A549 (cell line): ENCODE results near the gene INSIG1. TPM values are rescaled to one million over a fixed set of nuclear protein-coding genes. Genes with fewer than 3 reads are reported as not detected.

Experiments used
- ATAC-seq, 2 experiments: fragments of 200-7000 bp in 1 of 2; fragments of >200 bp in 1 of 2; cut with Nextera tagmentation in 1 of 2; cut with Tn5 transposase in 1 of 2; 3 replicates each; pipeline versions ENCODE4 v1.8.0 to v1.9.1; 2018 to 2020; ENCODE audit warnings: mild to moderate bottlenecking in 1 of 2, moderate library complexity in 1 of 2
- CTCF ChIA-PET: fragments of 300-600 bp; sonication (Branson Sonifier 250); formaldehyde crosslinking; extraction: SDS; loops from one replicate; lab custom pipeline; 2021; ENCODE audit warnings: antibody characterized with exemption, inconsistent platforms; lab: Yijun Ruan, JAX
- POLR2A ChIA-PET: fragments of 350-600 bp; formaldehyde crosslinking; extraction: SDS; loops from one replicate; lab custom pipeline; 2021; ENCODE audit warnings: antibody characterized with exemption, inconsistent platforms; lab: Yijun Ruan, JAX
- DNase-seq, 2 experiments: peaks; one replicate each; pipeline versions ENCODE4 v3.0.0 to v3.0.0-alpha.2; 2011 to 2016; ENCODE audit warnings: low read depth in 1 of 2, low spot score in 1 of 2
- FAIRE-seq: peaks from 2 replicates; lab custom pipeline; 2011; peaks lifted over from hg19 to GRCh38; lab: Jason Lieb, UNC
- H3K27ac ChIP-seq, 2 experiments: fragments of >200 bp; sonication (Bioruptor Twin); formaldehyde crosslinking; 3 replicates each; pipeline ENCODE4 v1.5.1; 2016 to 2017
- H3K4me1 ChIP-seq: fragments of >200 bp; sonication (Bioruptor Twin); formaldehyde crosslinking; 3 replicates; pipeline ENCODE4 v1.6.1; 2016
- H3K4me2 ChIP-seq: fragments of >200 bp; sonication (Bioruptor Twin); formaldehyde crosslinking; 3 replicates; pipeline ENCODE4 v1.6.1; 2016
- H3K4me3 ChIP-seq: fragments of >200 bp; sonication (Bioruptor Twin); formaldehyde crosslinking; 3 replicates; pipeline ENCODE4 v1.5.1; 2016
- H3K9me3 ChIP-seq: fragments of >200 bp; sonication (Bioruptor Twin); formaldehyde crosslinking; 3 replicates; pipeline ENCODE4 v1.6.1; 2016
- CBX2 ChIP-seq: fragments of 200-600 bp; sonication (generic); IDR thresholded peaks from 2 replicates; pipeline ENCODE4 v1.6.1; 2016; ENCODE audit warnings: low read depth, mild to moderate bottlenecking, borderline replicate concordance
- CBX8 ChIP-seq: fragments of 200-600 bp; sonication (generic); IDR thresholded peaks from 2 replicates; pipeline ENCODE4 v1.6.1; 2016
- CHD2 ChIP-seq: fragments of 150-350 bp; IDR thresholded peaks from 2 replicates; pipeline ENCODE4 v1.6.1; 2014; ENCODE audit warnings: low read length; ENCODE audit not compliant: partially characterized antibody
- EHF ChIP-seq: fragments of 250-450 bp; sonication (Bioruptor Pico); IDR thresholded peaks from 2 replicates; pipeline ENCODE4 v1.5.0; 2020; ENCODE audit warnings: mild to moderate bottlenecking
- EP300 ChIP-seq, 2 experiments: fragments of >200 bp; sonication (Bioruptor Twin); formaldehyde crosslinking; IDR thresholded peaks; 2 replicates in 1 of 2; 3 replicates in 1 of 2; pipeline ENCODE4 v1.6.1; 2016 to 2017
- FOSL2 ChIP-seq, 2 experiments: fragments of 450-650 bp in 1 of 2; fragments of >200 bp in 1 of 2; sonication (Bioruptor Twin) in 1 of 2; formaldehyde crosslinking; IDR thresholded peaks; 2 replicates each; pipeline versions ENCODE4 v1.5.0 to v1.6.1; 2016 to 2020; ENCODE audit warnings: mild to moderate bottlenecking in 1 of 2, moderate library complexity in 1 of 2
- GATA3 ChIP-seq: IDR thresholded peaks from 2 replicates; pipeline ENCODE4 v1.6.1; 2012; ENCODE audit warnings: borderline replicate concordance
- HEYL ChIP-seq: fragments of 250-450 bp; sonication (Bioruptor Pico); IDR thresholded peaks from 2 replicates; pipeline ENCODE4 v1.8.0; 2021; ENCODE audit warnings: mild to moderate bottlenecking, moderate library complexity
- JUN ChIP-seq, 2 experiments: fragments of >200 bp; sonication (Bioruptor Twin); formaldehyde crosslinking; IDR thresholded peaks; 2 replicates in 1 of 2; 3 replicates in 1 of 2; pipeline ENCODE4 v1.6.1; 2016 to 2017
- JUNB ChIP-seq: fragments of >200 bp; sonication (Bioruptor Twin); formaldehyde crosslinking; IDR thresholded peaks from 2 replicates; pipeline ENCODE4 v1.6.1; 2016
- MYC ChIP-seq: IDR thresholded peaks from 2 replicates; pipeline ENCODE4 v1.6.1; 2012; ENCODE audit warnings: mild to moderate bottlenecking, inconsistent platforms, low read length, improper control_type of control experiment, borderline replicate concordance
- POLR2A ChIP-seq: IDR thresholded peaks from 2 replicates; pipeline ENCODE4 v1.6.1; 2012; ENCODE audit warnings: mild to moderate bottlenecking, low read length
- RAD21 ChIP-seq, 2 experiments: fragments of >200 bp in 1 of 2; sonication (Bioruptor Twin) in 1 of 2; formaldehyde crosslinking in 1 of 2; IDR thresholded peaks in 1 of 2; conservative IDR thresholded peaks in 1 of 2; 2 replicates in 1 of 2; 3 replicates in 1 of 2; pipeline ENCODE4 v1.6.1; 2012 to 2018; ENCODE audit warnings: inconsistent platforms in 1 of 2
- RARB ChIP-seq: fragments of 250-450 bp; sonication (Bioruptor Pico); IDR thresholded peaks from 2 replicates; pipeline ENCODE4 v1.8.0; 2021; ENCODE audit warnings: mild to moderate bottlenecking, moderate library complexity
- RFX5 ChIP-seq: fragments of 450-650 bp; IDR thresholded peaks from 2 replicates; pipeline ENCODE4 v1.7.1; 2014; ENCODE audit warnings: antibody characterized with exemption, mild to moderate bottlenecking, moderate library complexity
- RNF2 ChIP-seq: fragments of 200-600 bp; sonication (generic); IDR thresholded peaks from 2 replicates; pipeline ENCODE4 v1.6.1; 2016; ENCODE audit warnings: low read depth, mild to moderate bottlenecking, antibody characterized with exemption, moderate library complexity, borderline replicate concordance
- SMC3 ChIP-seq: fragments of >200 bp; sonication (Bioruptor Twin); formaldehyde crosslinking; IDR thresholded peaks from 3 replicates; pipeline ENCODE4 v1.6.1; 2018; ENCODE audit warnings: inconsistent platforms
- SREBF2 ChIP-seq: fragments of 450-650 bp; IDR thresholded peaks from 2 replicates; pipeline ENCODE4 v1.6.1; 2014; ENCODE audit warnings: mild to moderate bottlenecking, moderate library complexity
- WGBS: methylation state at CpG from one replicate; pipeline ENCODE4 v1.1.6; 2017; ENCODE audit errors: missing lambda C conversion rate; 5-methylcytosine and 5-hydroxymethylcytosine counted together
- polyA plus RNA-seq, 4 experiments: library from polyadenylated mRNA; depleted of rRNA in 3 of 4; stranded (reverse); fragments of >200 nt; fragmentation: RNase III in 1 of 4; extraction: RNeasy Plus Mini Kit Qiagen cat#74134 plus additional on column Dnase treatment in 1 of 4; gene quantifications; 2 replicates in 3 of 4; 3 replicates in 1 of 4; pipeline ENCODE4 v1.2.3, GENCODE V29; 2011 to 2017
- TF ChIP-seq, protein P1 (sequence below): fragments of 200-600 bp; sonication (generic); IDR thresholded peaks from 2 replicates; pipeline ENCODE4 v1.6.1; 2016; ENCODE audit warnings: antibody characterized with exemption, mild to moderate bottlenecking, moderate library complexity
- TF ChIP-seq, protein P2 (sequence below): IDR thresholded peaks from 2 replicates; pipeline ENCODE4 v1.6.1; 2012
- TF ChIP-seq, protein P3 (sequence below): IDR thresholded peaks from 2 replicates; pipeline ENCODE4 v1.6.1; 2012; ENCODE audit warnings: low read depth, borderline replicate concordance
- TF ChIP-seq, protein P4 (sequence below): IDR thresholded peaks from 2 replicates; pipeline ENCODE4 v1.6.1; 2012
- TF ChIP-seq, protein P5 (sequence below): fragments of >200 bp; sonication (Bioruptor Twin); formaldehyde crosslinking; IDR thresholded peaks from 3 replicates; pipeline ENCODE4 v1.5.1; 2016
- TF ChIP-seq, protein P6 (sequence below): fragments of 150-350 bp; IDR thresholded peaks from 2 replicates; pipeline ENCODE4 v1.6.1; 2014; ENCODE audit warnings: low read depth, mild to moderate bottlenecking, low read length

INSIG1 gene
- polyA plus RNA-seq, 2 of the 4 experiments (the other 2 are of a cell fraction): 19.7 to 33.4 TPM

DNA sequence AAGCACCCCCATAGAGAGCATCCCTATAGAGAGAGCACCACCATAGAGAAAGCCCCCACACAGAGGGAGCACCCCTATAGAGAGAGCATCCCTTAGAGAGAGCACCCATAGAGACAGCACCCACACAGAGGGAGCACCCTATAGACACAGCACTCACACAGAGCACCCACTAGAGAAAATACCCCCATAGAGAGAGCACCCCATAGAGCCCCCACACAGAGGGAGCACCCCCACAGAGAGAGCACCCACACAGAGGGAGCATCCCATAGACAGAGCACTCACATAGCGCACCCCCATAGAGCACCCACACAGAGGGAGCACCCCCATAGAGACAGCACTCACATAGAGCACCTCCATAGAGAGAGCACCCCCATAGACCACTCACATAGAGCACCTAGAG is 48.6 kb downstream of the INSIG1 start:
- WGBS: no CpG with 5 or more reads among the region's 1 CpG
- FAIRE-seq: no peak
- POLR2A ChIA-PET: no interaction called here

DNA sequence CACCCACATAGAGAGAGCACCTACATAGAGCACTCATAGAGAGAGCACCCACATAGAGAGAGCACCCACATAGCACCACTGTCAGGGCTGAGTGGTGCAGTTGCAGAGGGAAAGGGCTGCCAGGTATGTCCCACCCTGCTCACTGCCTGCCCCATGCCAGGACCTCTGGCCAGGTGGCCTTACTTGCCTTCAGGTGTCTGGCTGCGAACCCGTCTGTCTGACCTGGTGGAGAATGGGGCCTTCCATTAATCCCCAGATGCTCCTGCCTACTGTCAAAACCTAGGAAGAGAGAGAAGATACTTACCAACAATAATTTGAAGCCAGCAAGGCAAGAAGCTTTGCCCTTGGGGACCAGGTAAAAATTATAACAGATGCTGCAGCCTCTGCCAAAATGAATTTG is 51.1 kb downstream of the INSIG1 start:
- Histone ChIP-seq H3K4me1 (no peaks in the 10 kb centered on the region), H3K27ac (no peak overlapping the region), H3K4me3 (no peak overlapping the region), H3K4me2 (no peak overlapping the region), H3K9me3 (no peaks in the 10 kb centered on the region)
- ChIA-PET CTCF (interaction anchor here (0.5 kb wide), 1 partner anchor 427 kb away, joined by 3 read pairs; no protein-coding TSS in a partner anchor), POLR2A (no interaction called here)
- FAIRE-seq (no peak), DNase-seq (no peak), ATAC-seq (no peak)
- WGBS: 71% methylated on average over 2 of the region's 2 CpGs
- TF ChIP-seq, protein P1, sequence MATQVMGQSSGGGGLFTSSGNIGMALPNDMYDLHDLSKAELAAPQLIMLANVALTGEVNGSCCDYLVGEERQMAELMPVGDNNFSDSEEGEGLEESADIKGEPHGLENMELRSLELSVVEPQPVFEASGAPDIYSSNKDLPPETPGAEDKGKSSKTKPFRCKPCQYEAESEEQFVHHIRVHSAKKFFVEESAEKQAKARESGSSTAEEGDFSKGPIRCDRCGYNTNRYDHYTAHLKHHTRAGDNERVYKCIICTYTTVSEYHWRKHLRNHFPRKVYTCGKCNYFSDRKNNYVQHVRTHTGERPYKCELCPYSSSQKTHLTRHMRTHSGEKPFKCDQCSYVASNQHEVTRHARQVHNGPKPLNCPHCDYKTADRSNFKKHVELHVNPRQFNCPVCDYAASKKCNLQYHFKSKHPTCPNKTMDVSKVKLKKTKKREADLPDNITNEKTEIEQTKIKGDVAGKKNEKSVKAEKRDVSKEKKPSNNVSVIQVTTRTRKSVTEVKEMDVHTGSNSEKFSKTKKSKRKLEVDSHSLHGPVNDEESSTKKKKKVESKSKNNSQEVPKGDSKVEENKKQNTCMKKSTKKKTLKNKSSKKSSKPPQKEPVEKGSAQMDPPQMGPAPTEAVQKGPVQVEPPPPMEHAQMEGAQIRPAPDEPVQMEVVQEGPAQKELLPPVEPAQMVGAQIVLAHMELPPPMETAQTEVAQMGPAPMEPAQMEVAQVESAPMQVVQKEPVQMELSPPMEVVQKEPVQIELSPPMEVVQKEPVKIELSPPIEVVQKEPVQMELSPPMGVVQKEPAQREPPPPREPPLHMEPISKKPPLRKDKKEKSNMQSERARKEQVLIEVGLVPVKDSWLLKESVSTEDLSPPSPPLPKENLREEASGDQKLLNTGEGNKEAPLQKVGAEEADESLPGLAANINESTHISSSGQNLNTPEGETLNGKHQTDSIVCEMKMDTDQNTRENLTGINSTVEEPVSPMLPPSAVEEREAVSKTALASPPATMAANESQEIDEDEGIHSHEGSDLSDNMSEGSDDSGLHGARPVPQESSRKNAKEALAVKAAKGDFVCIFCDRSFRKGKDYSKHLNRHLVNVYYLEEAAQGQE: no peak
- TF ChIP-seq HEYL (CRISPR knock-in tag) (no peak), RNF2 (no peak), SMC3 (no peak), SREBF2 (no peak), CBX2 (no peak), CBX8 (no peak), MYC (no peak), RARB (CRISPR knock-in tag) (no peak), JUN (IDR thresholded peaks at IDR 0.05) (no peak), JUNB (no peak)

More for the DNA sequence above, 48.6 kb downstream of the INSIG1 start:
- H3K4me2 ChIP-seq: no peak overlapping the region
- CTCF ChIA-PET: no interaction called here
- ATAC-seq: no peak
- H3K9me3 ChIP-seq: no peaks in the 10 kb centered on the region
- H3K27ac ChIP-seq: no peak overlapping the region
- TF ChIP-seq FOSL2 (IDR thresholded peaks at IDR 0.05) (no peak), FOSL2 (CRISPR knock-in tag; IDR thresholded peaks at IDR 0.05) (no peak), CHD2 (no peak), RFX5 (no peak), RAD21 (conservative IDR thresholded peaks at IDR 0.05 in 1 of 2, IDR thresholded peaks at IDR 0.05 in 1 of 2) (no peak), EHF (CRISPR knock-in tag) (no peak), RARB (CRISPR knock-in tag) (no peak), POLR2A (no peak), GATA3 (no peak), EP300 (IDR thresholded peaks at IDR 0.05) (no peak)
- TF ChIP-seq, protein P2, sequence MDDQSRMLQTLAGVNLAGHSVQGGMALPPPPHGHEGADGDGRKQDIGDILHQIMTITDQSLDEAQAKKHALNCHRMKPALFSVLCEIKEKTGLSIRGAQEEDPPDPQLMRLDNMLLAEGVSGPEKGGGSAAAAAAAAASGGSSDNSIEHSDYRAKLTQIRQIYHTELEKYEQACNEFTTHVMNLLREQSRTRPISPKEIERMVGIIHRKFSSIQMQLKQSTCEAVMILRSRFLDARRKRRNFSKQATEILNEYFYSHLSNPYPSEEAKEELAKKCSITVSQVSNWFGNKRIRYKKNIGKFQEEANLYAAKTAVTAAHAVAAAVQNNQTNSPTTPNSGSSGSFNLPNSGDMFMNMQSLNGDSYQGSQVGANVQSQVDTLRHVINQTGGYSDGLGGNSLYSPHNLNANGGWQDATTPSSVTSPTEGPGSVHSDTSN: no peak
- TF ChIP-seq, protein P3, sequence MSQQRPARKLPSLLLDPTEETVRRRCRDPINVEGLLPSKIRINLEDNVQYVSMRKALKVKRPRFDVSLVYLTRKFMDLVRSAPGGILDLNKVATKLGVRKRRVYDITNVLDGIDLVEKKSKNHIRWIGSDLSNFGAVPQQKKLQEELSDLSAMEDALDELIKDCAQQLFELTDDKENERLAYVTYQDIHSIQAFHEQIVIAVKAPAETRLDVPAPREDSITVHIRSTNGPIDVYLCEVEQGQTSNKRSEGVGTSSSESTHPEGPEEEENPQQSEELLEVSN: no peak
- TF ChIP-seq, protein P1: no peak
- TF ChIP-seq, protein P4, sequence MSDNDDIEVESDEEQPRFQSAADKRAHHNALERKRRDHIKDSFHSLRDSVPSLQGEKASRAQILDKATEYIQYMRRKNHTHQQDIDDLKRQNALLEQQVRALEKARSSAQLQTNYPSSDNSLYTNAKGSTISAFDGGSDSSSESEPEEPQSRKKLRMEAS: no peak
- TF ChIP-seq, protein P5, sequence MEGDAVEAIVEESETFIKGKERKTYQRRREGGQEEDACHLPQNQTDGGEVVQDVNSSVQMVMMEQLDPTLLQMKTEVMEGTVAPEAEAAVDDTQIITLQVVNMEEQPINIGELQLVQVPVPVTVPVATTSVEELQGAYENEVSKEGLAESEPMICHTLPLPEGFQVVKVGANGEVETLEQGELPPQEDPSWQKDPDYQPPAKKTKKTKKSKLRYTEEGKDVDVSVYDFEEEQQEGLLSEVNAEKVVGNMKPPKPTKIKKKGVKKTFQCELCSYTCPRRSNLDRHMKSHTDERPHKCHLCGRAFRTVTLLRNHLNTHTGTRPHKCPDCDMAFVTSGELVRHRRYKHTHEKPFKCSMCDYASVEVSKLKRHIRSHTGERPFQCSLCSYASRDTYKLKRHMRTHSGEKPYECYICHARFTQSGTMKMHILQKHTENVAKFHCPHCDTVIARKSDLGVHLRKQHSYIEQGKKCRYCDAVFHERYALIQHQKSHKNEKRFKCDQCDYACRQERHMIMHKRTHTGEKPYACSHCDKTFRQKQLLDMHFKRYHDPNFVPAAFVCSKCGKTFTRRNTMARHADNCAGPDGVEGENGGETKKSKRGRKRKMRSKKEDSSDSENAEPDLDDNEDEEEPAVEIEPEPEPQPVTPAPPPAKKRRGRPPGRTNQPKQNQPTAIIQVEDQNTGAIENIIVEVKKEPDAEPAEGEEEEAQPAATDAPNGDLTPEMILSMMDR: no peak
- TF ChIP-seq, protein P6, sequence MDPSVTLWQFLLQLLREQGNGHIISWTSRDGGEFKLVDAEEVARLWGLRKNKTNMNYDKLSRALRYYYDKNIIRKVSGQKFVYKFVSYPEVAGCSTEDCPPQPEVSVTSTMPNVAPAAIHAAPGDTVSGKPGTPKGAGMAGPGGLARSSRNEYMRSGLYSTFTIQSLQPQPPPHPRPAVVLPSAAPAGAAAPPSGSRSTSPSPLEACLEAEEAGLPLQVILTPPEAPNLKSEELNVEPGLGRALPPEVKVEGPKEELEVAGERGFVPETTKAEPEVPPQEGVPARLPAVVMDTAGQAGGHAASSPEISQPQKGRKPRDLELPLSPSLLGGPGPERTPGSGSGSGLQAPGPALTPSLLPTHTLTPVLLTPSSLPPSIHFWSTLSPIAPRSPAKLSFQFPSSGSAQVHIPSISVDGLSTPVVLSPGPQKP: no peak
- TF ChIP-seq, all 56 proteins: peak for 0
- Histone ChIP-seq H3K4me1 (no peaks in the 10 kb centered on the region), H3K4me3 (no peak overlapping the region)
- DNase-seq: no peak
